ENCODE measurements around the gene WNT2B.
"Not testable (repeated sequence)": the region's sequence is repeated elsewhere in the genome, so short reads cannot be mapped to it uniquely, and the experiment has no call there.

WNT2B gene

GRCh38 chr1:112508278-112509004 lies at the start of gene WNT2B:
Gene WNT2B (plus strand): TSS chr1:112508965. CDS start chr1:112509263, 298 bp downstream.
- no peak for DNase-seq

GRCh38 chr1:112460615-112461014 lies 48.1 kb upstream of the WNT2B start:
- no peak for DNase-seq

GRCh38 chr1:112461200-112461871 lies 47.4 kb upstream of the WNT2B start:
- no peak for DNase-seq

- DNase-seq: no peak
Measured at GRCh38 chr1:112462953-112463279, 45.8 kb upstream of the WNT2B start.

- peak; percentile 96 for DNase-seq
Measured at GRCh38 chr1:112464501-112464900, 44.3 kb upstream of the WNT2B start.

GRCh38 chr1:112465122-112465521 lies 43.6 kb upstream of the WNT2B start:
- no peak for DNase-seq

- peak; percentile 97 for DNase-seq
Measured at GRCh38 chr1:112466078-112466660, 42.6 kb upstream of the WNT2B start.

- not testable (repeated sequence) for DNase-seq
Measured at GRCh38 chr1:112470324-112470723, 38.4 kb upstream of the WNT2B start.

GRCh38 chr1:112470966-112471365 lies 37.8 kb upstream of the WNT2B start:
- DNase-seq: no peak

- no peak for DNase-seq
Measured at GRCh38 chr1:112472142-112472541, 36.6 kb upstream of the WNT2B start.

- DNase-seq: no peak
Measured at GRCh38 chr1:112477550-112477949, 31.2 kb upstream of the WNT2B start.

- no peak for DNase-seq
Measured at GRCh38 chr1:112478314-112478713, 30.5 kb upstream of the WNT2B start.

- DNase-seq: not testable (repeated sequence)
Measured at GRCh38 chr1:112486063-112486462, 22.7 kb upstream of the WNT2B start.

- DNase-seq: not testable (repeated sequence)
Measured at GRCh38 chr1:112487686-112488085, 21.1 kb upstream of the WNT2B start.

GRCh38 chr1:112488141-112488540 lies 20.6 kb upstream of the WNT2B start:
- DNase-seq: no peak

- DNase-seq: no peak
Measured at GRCh38 chr1:112492076-112492475, 16.7 kb upstream of the WNT2B start.

GRCh38 chr1:112493351-112493750 lies 15.4 kb upstream of the WNT2B start:
- DNase-seq: no peak

GRCh38 chr1:112496290-112496689 lies 12.5 kb upstream of the WNT2B start:
- DNase-seq: no peak

GRCh38 chr1:112501810-112502641 lies 6.7 kb upstream of the WNT2B start:
- DNase-seq: peak; percentile 76

- no peak for DNase-seq
Measured at GRCh38 chr1:112502826-112503225, 5.9 kb upstream of the WNT2B start.

GRCh38 chr1:112504001-112504660 lies 4.6 kb upstream of the WNT2B start:
- DNase-seq: no peak

- DNase-seq: no peak
Measured at GRCh38 chr1:112504661-112505399, 3.9 kb upstream of the WNT2B start.

Data from islet precursor cell (in vitro differentiated cells).